Stimulated activated CD8-positive, alpha-beta memory T cell treated with anti-CD3 and anti-CD28 coated beads, Interleukin-15, amount 100 ng/mL, for 4 hours (primary cell): ENCODE measurements around the gene ACKR4.
"Not testable (repeated sequence)": the region's sequence is repeated elsewhere in the genome, so short reads cannot be mapped to it uniquely, and the experiment has no call there.

Experiments used
- DNase-seq, 2 donors: peaks; one replicate each; pipeline ENCODE4 v3.0.0-alpha.2; 2020; ENCODE audit warnings: low read depth in 2 of 2

The ACKR4 gene

DNA sequence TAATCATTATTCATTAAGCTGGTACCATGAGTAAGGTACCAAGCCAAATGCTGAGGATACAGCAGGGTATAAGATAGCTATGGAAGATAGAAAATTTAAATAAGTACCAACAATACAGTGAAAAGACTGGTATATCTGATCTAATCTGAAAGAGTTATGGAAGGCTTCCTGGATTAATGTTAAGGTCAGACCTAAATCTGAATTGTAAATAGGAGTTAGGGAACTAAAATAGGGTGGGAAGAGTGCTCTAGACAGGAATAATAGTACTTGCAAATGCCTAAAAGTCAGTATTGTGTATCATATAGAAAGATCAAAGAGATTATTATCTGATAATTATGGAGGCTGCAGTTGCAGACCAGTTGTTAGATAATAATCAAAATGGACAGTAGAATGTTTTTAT, 2.6 kb upstream of the ACKR4 start:
- no peak for DNase-seq

DNA sequence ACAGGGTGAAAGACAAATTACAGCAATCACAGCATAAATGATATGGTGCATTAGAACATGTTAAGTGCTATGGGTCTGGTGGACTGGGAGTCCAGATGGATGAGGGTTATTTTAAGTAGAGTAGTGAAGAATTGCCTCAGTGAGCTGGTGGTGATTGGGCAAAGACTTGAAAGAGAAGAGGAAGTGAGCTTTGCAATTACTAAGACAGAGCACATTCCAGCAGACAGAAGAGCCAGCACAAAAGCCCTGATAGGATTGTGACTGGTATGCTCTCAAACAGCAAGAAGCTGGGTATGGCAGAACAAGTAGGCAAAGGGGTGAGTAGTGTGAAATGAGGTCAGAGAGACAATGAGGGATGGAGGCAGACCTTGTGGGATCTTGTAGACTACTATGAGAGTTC, 2.1 kb upstream of the ACKR4 start:
- DNase-seq, result no peak

DNA sequence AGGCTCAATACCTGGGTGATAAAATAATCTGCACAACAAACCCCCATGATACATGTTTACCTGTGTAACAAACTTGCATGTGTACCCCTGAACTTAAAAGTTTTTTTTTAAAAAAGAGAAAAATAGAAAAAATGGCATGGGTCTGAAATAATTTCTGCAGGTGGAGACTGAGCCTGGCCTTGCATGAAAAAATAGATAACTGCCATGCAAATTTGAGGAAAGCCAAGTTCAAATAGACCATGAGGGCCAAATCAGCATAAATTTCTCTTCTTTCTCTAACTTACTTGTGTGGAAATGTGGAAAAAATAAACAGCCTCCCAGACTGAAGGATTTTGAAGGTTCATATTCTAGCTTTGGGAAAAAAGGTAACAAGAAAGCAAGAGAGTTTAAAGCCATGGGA, 744 bp upstream of the ACKR4 start:
- DNase-seq, result no peak

DNA sequence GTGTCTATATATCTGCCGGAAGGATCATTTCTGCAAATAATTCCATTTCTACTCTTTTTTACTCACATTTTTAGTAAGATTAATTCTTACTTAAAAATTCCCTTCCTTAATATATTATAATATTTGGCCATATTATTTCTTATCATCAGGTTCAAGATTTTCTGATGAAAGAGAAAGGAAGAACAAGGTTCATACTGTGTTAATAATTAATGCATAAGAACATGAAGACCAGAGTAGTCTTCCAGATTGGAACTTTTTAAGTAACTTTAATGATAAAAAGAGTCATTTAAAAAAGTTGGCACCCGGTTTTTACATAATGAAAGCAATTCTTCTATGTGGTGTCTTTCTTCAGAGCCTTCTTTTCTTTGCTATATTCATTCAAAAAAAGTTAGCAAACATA, 590 bp downstream of the ACKR4 start:
- DNase-seq, result no peak

DNA sequence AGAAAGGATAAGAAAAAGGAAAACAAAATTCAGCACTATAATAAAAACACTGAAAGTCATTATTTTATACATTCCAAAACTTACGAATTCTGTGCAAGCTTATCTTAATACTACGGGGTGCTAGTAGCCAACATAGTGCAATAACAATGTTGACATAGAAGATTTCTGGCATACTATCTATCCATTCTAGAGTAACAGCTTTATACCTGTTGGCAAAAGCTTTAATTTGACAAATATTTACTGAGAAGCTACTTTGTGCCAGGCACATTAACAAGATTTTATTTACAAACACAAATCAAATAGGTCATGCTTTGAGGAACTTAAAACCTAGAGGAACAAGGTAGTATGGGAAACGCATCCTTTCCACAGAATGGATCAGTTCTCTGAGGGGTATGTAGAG, 1.1 kb downstream of the ACKR4 start:
- DNase-seq, result no peak

DNA sequence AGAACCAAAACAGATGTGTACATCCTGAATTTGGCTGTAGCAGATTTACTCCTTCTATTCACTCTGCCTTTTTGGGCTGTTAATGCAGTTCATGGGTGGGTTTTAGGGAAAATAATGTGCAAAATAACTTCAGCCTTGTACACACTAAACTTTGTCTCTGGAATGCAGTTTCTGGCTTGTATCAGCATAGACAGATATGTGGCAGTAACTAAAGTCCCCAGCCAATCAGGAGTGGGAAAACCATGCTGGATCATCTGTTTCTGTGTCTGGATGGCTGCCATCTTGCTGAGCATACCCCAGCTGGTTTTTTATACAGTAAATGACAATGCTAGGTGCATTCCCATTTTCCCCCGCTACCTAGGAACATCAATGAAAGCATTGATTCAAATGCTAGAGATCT, 3.5 kb downstream of the ACKR4 start:
- DNase-seq, result not testable (repeated sequence)

DNA sequence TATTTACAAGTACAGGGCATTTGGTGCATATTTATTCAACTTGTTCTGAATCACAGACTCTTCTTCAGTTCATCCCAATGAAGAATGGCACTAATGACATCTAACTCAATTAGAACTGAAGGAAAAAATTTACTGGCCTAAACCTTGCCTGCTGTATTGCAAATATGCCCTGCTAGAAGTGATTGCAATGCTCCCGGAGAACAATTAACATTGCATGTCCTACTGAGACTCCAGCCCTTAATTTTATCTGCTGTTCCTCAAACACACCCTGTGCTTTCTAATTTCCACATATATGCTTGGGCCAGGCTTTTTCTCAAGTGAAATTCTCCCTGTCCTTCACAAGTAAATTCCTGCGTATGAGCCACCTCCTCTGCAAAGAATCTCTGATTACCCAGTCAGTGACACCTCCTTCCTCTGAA, 8.3 kb downstream of the ACKR4 start:
- no peak for DNase-seq

DNA sequence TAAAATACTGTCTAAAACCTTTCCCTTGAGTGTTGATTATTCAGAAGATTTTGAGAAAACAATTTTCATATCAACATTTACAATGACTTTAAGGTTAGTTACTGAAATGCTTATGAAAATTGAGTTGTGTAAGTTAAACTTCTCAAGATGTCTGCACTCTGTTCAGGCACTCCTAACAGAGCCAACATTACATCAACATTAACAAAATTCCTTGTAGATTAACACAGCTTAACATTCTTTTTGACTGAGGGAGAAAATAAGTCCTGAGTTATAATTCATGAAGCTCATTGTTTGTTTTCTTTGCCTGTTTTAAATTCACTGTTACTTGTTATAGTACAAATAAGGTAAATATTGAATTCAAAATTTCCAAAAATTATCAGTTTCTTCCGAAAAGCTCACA, 9.0 kb downstream of the ACKR4 start:
- no peak for DNase-seq

DNA sequence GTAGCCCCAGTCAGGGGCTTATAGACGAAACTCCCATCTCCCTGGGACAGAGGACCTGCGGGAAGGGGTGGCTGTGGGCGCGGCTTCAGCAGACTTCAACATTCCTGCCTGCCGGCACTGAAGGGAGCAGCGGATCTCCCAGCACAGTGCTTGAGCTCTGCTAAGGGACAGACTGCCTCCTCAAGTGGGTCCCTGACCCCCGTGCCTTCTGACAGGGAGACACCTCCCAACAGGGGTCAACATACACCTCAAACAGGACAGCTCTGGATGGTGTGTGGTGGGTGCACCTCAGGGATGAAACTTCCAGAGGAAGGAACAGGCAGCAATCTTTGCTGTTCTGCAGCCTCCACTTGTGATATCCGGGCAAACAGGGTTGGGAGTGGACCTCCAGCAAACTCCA, 9.6 kb downstream of the ACKR4 start:
- not testable (repeated sequence) for DNase-seq

DNA sequence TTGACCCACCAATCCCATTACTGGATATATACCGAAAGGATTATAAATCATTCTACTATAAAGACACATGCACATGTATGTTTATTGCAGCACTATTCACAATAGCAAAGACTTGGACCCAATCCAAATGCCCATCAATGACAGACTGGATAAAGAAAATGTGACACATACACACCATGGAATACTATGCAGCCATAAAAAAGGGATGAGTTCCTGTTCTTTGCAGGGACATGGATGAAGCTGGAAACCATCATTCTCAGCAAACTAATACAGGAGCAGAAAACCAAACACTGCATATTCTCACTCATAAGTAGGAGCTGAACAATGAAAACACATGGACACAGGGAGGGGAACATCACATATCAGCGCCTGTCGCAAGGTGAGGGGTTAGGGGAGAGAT, 18.2 kb downstream of the ACKR4 start:
- not testable (repeated sequence) for DNase-seq

DNA sequence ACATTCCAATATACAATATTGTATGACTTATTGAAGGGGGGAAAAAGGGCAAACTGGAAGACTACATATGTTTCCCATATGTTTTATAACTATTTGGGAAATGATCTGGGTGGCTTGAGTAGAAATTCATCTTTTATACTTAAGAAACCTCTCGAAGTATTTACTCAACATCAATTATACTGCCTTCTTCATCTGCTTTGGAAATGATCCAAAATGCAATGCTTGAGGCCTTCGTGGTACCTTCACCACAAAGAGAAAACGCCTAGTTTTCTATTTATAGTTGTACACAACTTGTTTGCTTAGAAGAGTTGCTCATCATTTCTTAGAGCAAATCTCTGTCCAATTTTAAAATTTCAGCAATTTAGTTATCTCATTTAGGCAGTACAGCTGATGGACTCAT, 18.8 kb downstream of the ACKR4 start:
- DNase-seq, result no peak

DNA sequence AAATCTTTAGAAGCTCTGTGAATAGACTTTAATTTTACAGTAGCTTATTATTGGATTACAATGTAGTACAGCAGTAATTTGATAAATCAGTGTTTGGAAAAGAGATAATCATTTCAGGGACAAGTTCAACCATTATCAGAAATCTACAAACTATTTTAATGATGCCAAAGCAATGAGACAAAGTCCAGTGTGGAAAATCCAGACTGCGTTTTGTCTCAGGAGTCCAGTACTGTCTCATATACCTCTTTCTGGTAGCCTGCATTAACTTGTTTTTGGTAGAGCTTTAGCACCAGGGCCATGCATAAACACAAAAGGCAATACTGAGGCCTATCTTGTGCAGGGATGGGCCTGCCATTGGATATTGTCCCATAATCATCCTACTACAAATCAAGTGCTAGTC, 19.7 kb downstream of the ACKR4 start:
- no peak for DNase-seq

DNA sequence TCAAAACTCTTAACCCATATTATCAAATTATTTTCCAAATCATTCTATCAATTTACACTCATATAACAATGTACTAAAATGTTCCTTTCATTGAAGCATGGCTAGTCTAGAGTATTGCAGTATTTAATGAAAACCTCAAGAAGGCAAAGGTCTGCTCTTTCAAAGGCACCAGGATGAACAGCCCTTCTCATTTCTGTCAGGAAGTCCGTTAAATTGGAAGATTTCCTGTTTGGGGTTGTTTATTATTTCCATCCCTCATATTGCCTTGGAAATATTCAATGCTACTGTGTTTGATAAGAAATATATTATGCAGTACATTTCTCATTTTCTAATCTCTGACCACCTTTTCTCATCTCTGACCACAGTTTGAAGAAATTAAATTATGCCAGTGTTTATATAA, 25.1 kb downstream of the ACKR4 start:
- DNase-seq, result no peak

DNA sequence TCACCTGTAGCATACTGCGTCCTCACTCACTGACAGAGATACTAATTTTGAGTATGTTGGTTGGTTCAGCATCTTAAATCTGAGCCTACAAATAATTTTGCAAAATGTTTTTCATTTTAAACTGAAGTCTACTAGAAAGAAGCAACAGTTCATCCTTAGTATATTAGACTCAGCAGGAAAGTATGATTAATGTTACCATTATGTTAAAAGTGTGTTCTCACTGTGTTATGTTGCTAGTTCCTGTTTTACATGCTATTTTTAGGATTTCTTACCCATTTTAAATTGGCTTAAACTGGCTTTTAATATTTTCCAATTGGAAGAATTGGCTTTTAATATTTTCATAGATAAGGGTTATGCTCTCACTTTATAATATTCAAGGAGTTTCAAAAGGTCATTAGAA, 25.7 kb downstream of the ACKR4 start:
- no peak for DNase-seq

DNA sequence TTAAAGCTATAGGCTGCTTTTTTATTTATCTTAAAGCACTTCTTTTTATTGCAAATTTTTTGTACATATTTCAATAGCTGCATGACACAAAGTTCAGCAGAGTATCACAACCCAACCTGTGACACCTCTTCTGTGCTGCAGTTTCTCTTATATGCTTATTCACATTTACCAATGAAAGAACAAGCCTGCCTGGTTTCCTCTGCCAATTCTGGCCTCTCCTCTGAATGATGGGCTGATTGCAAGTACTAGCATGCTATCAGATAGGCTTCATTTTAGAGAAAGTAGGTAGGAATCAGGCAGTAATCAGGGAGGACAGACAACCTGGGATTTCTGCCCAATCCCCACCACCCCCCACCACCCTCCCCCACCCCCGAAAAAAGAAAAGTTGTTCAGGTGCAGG, 26.6 kb downstream of the ACKR4 start:
- no peak for DNase-seq

DNA sequence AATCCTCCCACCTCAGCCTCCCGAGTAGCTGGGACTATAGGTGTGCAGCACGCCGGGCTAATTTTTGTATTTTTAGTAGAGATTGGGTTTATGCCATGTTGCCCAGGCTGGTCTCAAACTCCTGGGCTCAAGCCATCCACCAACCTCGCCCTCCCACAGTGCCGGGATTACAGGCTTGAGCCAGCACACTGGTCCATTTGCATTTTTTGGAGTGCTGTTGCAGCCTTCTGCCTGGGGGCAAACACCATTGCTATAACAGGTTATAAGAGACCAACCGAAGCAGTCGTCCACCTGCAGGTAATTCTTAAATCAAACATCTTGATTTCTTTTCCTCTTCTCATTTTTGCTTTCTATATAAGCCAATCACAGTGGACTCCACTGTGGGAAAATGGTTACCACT, 27.7 kb downstream of the ACKR4 start:
- no peak for DNase-seq

DNA sequence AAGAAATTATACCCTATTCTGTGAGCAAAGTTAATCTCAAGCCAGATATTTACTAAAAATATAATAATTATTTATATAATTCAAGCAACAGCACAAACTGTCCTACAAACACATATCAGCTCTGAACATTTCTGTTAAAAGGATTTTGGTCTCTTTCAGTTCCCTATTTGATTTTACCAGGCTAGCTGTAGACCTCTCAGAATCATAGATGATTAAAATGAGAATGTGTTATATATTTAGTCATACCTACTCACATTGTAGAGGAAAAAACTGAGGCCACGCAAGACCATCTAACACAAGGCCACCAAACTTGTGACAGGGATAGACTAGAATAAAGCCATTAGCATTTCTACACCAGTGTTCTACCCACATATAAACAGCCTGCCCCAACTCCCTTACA, 28.5 kb downstream of the ACKR4 start:
- no peak for DNase-seq

DNA sequence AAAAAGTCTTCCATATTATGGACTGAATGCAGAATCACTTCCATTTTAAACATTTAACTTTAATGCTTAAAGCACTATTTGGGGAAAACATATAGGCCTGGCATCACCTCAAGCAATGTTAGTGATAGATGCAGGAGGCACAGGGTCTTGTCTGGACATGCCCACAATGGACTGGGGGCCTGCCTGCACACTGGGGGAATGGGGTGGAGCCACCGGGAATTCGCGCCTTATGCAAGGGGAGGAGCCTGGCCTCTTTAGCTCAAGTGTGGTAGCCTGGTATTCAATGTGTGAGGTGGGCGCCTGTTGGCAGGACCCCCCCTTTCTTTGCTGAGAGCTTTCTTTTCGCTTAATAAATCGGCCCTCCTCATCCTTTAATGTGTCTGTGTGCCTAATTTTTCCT, 29.9 kb downstream of the ACKR4 start:
- DNase-seq, result no peak

DNA sequence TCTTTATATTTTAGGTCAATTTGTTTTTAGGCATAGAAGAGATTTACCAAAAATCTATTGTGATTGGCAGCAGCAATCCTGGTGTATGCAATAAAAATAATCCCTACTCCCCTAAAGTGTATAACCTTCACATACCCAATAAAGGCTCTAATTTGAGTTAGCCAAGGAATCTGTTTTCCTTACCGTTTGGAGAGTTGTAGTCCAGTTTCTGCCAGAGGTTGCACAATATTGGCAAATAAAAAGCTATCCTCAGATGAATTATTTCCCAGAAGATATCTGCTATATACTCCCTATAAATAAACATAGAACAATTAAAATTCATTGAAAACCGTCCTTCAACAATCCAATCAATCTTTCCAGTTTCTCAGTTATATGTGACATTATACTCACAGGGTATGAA, 31.1 kb downstream of the ACKR4 start:
- no peak for DNase-seq

DNA sequence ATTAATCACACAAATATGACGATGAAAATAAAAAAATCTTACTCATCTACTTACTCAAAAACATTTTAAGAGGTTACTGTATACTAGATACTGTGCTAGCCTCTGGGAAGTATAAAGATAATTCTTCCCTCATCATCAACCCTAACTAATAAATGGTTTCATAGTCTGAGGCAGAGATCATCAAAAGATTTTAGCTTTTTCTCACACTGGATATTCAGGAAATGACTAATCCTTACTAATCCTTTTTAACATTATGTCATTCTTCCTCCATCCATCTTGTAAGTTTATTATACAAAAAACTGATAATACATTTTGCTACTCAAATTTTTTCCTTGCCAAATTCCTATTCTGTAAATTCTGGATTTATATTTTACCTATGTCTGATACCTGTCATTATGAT, 32.9 kb downstream of the ACKR4 start:
- DNase-seq, result no peak

DNA sequence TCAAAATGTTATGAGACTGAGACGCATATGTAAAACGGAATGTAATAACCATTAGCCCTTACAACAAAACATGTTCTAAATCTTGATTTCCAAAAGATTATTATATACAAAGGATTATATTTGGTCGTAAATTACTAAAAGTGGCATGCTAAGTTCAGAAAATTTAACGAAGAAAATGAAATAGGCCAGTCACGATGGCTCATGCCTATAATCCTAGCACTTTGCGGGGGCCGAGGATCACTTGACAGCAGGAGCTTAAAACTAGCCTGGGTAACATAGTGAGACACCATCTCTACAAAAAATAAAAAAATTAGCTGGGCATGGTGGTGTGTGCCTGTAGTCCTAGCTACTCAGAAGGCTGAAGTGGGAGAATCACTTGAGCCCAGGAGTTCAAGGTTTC, 33.5 kb downstream of the ACKR4 start:
- DNase-seq, result no peak

DNA sequence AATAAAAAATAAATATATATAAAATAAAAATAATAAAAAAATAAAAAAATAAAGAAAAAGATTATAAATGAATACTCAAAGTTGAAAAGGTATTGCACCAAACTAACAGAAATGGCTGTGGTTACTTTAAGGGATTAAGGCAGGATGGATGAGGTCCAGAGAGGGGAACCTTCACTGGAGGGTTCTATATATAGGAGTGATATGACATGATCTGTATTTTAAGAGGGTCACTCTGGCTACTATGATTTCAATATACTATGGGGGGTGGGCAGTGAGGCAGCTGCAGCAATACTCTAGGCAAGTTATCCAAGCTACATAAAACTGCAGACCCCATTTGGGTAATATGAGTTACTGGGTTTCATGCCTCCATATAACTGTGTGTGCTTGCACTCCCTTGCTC, 38.0 kb downstream of the ACKR4 start:
- no peak for DNase-seq

DNA sequence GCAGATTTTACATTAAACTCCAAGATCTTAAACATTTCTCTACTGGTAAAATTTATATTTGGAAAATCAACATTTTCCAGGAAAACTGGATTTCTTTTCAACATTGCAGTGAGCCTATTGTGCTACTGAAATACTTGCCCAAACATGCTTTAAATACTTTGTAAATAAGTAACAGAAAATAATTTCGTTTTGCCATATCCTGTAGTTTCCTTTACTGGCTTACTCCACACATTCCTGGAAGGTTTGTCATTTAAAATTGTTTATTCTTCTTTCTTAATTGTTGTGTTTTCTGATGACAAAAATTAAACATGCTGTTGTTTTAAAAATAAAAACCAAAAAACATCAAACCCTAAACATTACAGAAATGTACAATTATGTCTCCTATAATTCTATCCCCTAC, 40.5 kb downstream of the ACKR4 start:
- no peak for DNase-seq

DNA sequence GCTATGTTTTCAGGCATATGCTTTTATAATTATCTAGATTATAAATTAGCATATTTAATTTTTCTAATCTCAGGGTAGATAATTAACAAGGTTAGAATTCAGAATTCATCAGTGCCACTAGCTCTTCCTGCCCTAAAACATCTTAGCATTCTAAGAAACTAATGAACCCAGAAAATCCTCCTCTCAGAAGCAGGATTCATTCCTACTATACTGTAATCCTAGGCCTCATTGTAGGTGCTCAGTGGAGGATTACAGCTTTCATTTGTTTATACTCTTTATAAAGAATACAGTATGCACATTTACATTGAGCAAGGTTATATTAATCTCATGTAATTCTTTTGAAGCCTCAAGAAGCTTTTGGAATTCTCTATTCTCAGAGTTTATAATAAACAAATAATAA, 41.6 kb downstream of the ACKR4 start:
- DNase-seq, result no peak

DNA sequence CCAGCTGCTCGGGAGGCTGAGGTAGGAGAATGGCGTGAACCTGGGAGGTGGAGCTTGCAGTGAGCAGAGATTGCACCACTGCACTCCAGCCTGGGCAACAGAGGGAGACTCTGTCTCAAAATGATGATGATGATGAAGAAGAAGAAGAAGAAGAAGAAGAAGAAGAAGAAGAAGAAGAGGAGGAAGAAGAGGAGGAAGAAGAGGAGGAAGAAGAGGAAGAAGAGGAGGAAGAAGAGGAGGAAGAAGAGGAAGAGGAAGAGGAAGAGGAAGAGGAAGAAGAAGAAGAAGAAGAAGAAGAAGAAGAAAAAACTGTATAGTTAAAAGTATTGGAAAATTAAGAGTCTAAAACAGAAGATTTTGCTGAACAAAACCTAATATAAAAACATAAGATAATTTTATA, 44.4 kb downstream of the ACKR4 start:
- DNase-seq, result not testable (repeated sequence)
